NCI-H2196 treated with DMSO at 0.1 percent for 48 hours (cell line): ENCODE measurements around the gene EXOC6B.
"Not testable (repeated sequence)": the region's sequence is repeated elsewhere in the genome, so short reads cannot be mapped to it uniquely, and the experiment has no call there.

Experiments used
- DNase-seq: peaks from one replicate; lab custom pipeline; 2025; ENCODE audit not compliant: unreplicated experiment; lab: John Stamatoyannopoulos, UW

Gene EXOC6B

DNA sequence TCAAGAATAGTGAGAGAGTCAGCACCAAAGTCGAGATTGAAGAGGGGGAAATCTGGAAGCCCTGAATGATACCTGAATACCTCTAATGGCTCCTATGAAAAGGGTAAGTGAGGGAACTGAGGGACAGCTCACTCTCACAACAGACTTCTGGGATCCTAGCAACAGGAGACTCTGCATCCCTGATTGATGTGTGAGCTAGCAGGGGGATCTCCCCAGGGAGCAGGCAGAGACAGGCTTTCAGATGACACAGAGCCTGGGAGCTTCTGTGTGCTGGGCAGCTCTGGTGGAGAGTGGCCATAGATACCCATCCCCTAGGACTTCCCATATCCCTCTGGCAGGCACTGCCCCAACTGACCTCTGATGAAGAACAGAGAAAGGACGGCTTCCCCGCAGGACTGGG lies 206.2 kb downstream of the EXOC6B start:
- no peak for DNase-seq

DNA sequence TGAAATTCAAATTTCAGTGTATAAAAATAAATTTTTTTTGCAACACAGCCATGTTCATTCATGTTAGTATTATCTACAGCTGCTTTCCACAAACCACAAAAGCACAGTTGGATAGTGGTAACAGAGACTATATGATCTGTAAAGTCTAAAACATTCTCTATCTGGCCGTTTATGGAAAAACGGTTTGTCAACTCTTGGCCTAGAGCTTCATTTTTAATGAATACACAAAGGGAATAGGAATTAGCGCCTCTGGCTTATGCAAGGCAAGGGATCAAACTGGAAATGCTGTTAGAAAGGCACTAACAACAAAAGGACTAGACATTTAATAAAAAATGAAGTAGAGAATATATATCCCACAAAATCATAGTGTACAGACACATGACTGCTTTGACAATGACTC lies 211.9 kb downstream of the EXOC6B start:
- DNase-seq: no peak

DNA sequence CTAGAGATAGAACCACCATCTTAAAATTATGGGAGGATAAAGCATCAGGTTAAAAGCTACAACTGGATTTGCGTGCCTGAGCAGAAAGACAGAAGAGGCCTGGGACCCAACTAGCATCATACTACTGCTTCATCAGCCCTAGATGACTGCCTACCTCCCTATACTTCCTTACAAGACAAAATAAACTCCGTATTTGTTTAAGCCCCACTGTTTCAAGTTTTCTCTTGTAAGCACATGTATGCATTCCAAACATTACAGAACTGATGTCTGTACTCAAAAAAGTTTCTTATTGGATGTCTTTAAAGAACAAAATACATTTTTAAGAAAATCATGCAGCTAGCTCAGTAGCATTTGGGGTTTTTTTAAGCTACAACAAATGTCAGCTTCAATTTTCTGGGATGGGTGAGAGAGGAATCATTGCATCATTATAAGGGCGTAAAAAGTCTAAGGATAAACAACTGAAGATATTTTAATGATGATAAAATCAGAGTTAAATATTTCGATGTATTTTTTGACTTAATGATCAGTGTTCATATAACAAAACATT lies 213.1 kb downstream of the EXOC6B start:
- no peak for DNase-seq

DNA sequence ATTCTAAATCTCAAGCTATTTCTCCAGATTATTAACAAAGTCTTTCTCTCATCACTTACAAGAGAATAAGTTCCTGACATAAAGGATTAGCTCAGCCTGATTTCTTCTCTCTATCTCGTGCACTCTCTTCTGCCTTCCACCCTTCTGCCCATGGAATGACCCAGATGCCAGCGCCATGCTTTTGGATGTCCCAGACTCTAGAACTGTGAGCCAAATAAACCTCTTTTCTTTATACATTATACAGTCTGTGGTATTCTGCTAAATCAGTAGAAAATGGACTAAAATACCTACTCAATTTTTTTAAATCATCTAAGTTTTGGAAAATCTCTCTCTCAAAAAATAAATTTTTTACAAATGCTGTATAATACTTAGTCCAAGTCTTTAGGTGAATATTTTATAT lies 218.6 kb downstream of the EXOC6B start:
- DNase-seq: no peak

DNA sequence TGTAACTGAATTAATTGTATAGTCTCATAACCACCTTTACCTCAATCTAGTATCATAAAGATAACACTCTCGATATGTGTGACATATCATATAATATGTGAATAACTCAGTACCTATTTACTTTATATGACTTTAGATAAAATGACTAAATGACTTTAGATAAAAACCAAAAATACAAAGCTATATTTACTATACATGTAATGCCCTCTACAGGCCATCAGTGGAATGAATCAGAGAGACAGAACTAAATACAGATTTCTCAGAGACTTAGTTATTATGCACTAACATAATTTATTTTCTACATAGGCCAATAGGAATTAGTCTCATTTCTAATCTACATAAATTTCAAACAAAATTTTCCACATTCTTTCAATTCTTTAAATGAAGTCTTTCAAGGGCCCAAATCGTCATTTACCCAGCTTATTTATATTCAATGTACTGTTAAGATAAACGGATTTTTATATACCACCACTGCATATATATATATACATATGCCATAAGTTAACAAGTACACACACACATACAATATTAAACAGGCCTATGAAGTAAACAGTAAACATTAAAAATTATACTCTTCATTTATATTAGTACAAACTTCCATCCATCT lies 219.9 kb downstream of the EXOC6B start:
- no peak for DNase-seq

DNA sequence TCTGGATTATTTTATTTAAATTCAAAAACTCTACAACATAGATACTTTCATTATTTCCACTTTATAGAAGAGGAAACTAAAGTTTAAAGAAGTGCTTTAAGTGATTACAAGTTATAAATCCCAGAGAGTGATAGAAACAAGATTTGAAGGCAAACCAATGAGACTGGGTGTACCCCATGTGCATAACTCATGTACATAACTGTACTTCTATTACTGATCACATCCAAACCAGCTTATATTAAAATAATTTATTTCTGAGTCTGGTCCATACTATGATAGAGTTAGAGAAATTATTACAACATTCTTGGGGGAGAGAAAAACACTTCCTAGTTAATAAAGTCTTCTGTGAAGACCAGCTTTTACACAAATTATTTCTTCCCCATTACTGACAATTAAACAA lies 221.4 kb downstream of the EXOC6B start:
- no peak for DNase-seq

DNA sequence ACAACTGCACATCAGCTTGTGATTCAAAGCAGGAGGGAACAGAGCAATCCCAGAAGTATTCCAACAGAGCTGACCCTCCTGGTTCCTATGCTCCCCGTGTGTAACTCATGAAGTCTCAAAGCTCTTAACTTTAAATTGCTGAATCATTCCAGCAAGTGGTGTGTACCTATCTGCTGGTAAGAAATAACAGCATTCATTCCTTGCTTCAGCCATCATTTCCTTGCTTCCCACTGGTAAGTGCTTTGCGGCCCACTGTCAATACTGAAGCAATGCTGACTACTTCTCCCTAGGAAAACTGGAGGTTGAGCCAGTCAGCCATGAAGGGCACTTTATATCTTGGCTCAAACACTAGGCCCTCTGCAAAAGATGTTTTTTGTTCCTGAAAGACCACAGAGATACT lies 222.4 kb downstream of the EXOC6B start:
- DNase-seq: no peak

DNA sequence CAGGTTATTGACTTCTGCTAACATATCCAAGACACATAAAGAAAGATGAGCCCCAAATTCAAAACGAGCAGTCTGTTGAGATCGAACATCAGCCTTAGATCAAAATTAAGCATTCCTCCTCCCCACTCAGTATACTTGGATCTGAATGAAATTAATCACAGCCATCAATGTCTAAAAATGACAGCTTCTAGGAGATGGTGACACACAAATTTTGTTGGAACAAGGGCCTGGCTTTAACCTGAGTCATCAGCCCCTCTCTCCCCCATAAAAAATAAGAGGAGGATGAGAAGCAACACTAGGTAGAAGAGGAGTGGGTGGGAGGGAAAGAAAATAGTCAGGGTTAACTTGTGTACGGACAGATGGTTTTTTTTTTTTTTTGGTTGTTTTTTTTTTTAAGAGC lies 223.1 kb downstream of the EXOC6B start:
- no peak for DNase-seq

DNA sequence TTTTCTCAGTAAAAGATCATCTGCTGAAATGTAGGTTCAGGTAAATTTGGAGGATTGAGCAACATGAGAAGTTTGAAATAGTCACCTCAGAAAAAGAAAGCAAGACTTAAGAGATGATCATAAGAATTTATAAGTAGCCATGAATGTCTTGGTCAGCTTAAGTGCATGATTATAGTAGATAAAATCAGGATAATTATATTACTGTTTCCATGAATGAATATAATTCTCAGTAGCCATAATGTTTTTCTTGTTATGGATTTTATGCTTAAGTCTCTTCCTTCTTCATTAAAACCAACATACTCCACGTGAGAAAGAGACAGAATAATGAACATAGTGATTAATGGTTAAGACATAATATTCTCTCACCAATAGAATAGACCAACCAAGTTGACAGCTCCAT lies 223.7 kb downstream of the EXOC6B start:
- no peak for DNase-seq

DNA sequence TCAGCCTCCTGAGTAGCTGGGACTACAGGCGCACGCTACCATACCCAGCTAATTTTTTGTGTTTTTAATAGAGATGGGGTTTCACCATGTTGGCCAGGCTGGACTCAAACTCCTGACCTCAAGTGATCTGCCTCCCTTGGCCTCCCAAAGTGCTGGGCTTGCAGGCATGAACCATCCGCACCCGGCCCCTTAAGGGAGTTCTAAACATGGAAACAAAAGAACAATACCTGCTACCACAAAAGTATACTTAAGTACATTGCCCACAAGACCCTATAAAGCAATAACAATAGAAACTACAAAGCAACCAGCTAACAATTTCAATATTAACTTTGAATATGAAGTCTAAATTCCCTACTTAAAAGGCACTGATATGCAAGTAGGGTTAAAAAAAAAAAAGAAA lies 242.0 kb downstream of the EXOC6B start:
- not testable (repeated sequence) for DNase-seq

DNA sequence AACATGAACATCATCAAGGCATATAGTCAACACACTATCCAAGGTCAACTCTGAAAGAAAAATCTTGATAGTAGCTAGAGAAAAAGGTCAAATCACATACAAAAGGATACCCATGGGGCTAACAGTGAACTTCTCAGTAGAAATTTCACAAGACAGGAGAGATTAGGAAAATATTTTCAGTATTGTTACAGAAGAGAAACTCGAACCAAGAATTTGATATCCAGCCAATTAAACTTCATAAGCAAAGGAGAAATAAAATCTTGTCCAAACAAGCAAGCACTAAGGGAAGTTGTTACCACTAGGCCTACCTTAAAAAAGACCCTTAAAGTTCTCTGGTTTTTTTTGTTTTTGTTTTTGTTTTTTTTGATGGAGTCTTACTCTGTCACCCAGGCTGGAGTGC lies 242.5 kb downstream of the EXOC6B start:
- DNase-seq: no peak

DNA sequence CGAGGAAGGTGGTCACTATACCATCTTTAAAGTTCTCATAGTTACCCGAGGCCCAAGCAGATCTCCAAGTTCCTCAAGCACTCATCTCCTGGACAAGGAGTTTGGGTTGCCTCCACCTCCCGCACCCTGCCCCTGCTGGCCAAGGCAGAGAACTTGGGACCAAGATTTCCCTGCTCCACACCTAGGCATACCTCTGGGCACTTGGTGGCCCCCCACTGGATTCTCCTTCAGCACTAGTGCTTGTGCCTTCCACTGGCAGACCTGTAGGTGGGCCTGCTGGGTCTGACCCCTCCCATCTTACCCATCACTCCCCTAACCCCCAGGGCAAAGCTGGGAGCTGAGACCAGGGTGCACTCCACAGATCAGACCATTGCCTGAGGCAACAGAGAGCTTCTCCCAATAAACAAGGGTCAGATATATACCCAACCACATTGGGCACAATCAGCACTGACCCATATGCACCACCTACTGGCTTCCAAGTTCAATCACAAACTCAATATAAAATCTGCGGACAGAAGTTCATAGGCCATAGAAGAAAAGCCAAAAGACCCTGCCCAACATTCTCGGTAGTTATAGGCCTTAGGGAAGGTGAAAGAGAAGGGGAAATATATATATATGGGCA lies 244.2 kb downstream of the EXOC6B start:
- no peak for DNase-seq

DNA sequence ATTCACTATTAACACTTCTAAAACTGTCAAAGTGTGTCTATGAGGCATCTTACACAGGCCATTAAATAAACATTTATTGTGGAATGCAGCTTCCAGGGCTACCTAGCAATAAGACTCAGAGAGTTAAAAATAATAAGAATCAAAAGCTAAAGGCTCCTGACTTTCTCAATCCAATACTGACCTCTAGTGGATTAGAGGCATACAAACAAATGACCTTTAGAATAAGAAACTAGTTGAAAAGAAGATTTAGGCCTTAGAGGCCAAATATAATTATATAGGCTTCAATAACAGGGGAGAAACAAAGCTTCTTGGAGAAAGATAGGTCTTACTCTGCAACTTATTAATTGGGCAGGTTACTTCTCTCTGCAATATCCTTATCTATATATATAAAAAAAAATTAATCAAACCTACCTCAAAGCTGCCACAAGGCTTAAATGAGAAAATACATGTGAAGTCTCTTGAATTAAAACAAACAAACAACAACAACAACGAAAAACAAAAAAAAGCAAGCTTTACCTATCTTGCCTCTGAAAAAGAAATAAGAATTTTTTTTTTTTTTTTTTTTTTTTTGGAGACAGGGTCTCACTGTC lies 246.1 kb downstream of the EXOC6B start:
- peak; percentile 24 for DNase-seq

DNA sequence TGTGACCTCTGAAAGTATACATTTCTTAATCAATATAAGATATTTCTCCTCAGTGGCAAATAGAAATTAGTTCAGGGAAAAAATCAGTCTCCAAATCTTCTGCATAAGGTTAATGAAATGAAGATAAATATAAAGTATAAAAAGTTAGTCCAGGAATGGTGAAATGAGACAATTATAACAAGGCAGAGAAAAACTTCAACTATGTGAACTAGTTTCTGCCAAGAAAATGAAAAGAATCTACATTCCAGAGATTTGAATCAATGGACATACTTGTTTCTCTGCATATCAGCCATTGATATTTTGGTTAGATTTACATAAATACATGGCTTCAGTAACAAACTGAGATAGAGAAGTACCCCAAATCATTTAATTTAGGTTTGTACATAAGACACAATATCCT lies 249.0 kb downstream of the EXOC6B start:
- no peak for DNase-seq

DNA sequence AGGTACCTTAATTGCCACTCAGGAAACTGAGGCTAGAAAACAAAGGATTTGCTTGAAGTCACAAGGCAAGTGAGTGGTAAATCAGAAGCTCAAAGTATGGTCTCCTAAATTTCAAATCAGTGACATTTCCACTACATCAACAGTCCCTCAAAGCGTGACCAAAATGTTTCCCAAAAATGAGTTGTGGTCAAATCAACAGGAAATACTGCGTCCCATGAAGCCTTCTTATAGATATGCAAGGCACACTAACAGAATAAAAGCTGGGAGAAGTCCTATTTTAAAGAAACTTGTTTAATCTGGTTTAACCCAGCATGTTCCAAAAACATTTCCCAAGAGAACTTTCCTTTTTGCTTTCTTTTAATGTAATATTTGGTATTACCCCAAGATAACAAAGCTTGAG lies 249.4 kb downstream of the EXOC6B start:
- no peak for DNase-seq

DNA sequence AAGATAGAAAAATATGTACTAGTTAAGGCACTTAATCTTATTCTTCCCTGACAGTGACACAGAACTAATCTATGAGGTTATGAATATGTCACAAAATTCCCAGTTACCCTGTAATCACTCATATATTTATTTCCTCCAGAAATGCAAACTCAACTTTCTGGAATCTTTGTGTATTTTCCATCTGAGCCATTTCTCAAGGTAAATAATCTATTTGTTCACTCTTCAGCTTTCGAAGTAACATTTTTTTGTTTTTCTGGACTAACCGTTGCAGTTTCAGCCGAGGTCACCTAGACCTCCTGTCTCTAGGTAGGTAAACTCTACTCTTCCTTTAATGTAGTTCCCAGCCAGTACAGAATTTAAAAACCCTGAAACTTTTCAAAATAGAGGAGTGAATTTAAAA lies 250.9 kb downstream of the EXOC6B start:
- no peak for DNase-seq

DNA sequence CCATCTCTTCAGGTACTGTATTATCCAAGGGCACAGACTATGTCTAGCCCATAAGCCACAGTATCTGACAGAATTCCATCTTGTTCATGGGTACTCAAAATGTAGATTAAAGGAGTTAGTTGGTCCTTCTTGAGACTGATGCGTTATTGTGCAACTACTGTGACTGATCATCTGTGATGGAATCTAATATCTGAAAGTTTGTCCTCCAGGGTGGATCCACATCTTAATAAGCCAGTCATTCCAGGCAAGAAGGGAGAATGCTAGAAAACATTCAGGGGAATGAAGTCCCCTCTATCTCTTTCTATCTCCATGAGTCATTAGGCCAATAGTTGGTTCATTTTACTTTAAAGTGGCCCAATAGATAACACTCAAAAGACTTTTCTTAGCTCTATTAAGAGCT lies 252.6 kb downstream of the EXOC6B start:
- DNase-seq: no peak

DNA sequence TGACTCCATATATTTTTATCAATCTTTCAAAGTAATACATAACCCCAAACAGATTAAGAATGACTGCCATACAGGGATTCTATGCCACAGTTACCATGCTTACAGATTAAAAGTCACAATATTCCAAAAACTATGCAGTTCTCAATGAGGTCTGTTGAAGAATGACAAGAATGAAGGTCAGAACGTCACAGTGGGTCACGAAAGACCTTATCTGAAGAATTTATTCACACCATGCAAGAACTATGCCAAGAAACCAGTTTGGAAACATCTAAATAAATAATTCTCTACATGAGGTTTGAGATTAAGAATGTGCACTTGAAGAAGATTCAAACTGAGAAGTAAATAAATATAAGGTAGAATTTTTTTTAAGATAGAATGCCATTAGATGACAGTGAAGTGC lies 253.3 kb downstream of the EXOC6B start:
- no peak for DNase-seq

DNA sequence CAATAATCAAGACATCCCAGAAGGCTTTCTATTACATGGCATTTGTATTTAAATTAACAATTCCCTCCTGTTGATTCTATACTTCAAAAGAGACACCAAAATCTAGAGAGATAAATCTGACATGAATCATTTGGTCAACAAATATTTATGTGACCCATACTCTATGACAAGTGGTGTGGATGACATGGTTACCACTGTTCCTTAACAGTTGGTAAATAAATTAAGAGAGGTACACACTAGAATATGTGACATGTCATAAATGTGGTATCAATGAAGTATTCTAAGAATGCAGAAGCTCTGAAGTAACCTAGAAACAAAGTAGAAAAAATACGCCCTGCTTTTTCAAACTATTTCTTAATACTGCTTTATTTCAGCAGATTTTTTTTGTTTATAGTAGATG lies 255.4 kb downstream of the EXOC6B start:
- no peak for DNase-seq

DNA sequence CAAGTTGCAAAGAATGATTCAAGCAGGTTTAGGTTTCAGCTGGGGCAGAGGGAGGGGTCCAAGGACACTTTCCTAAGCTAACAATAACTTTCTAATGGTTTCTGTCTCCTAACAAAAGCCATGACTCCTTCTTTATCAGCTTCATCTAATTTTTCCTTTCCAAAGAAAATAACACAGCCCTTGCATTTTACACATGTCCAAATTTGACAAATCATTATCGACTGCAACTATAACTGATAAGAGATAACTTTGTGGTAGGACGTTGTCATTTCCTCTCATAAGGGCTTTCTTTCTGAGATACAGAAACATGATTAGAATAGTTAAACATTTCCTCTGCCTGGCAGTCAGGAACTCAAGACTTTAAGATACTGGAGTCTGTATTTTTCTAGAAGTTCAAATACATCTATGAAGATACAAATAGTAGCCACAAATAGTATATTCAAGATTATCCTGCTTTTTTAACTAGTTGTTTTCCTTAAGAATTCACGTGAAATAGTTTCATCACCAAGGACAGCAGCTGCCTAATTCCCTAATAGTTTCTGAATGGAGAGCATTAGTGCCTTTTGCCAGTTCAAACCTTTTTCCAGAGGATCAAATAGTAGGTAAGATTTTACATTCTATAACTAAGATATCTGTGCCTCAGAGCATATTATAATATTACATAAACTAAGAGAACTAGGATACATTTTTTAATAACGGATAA lies 263.2 kb downstream of the EXOC6B start:
- no peak for DNase-seq

DNA sequence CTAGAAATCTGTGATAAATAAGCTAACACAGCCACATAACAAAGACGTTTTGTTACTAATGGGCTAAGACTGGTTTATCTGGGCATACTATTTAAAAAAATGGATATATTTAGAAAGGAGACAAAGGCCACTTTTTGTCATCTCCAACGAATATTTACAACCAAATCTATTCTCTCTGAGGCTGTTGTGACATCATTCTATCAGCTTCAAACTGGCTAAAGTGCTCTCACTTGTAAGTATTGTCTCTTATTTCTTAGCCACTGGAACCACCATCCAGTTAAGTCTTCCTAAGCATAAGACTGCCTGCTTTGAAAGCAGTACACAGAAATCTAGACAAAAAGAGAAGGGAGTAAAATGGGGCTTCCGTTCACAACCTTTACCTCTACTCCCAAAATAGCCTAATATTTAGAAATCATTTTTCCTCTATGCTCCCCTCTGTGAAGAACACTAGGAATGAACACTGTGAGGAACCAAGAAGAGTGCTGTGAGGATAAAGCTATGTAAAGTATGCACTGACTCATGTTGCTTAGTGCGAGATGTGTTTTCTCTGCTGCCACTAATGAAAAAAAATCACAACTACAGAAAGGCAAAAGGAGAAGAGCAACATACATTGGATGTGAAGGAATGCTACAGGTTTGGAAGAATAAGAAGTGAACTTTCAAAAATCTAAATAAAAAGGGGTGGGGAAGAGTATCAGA lies 264.1 kb downstream of the EXOC6B start:
- no peak for DNase-seq
